SK-N-SH (cell line): Measurements from ENCODE around the gene CBFA2T3. TPM values are rescaled to one million over a fixed set of nuclear protein-coding genes. Genes with fewer than 3 reads are reported as not detected.

Source experiments
- CTCF ChIA-PET: fragments of 300-600, 350-600 bp; formaldehyde crosslinking; extraction: SDS; loops from one replicate; lab custom pipeline; 2021; lab: Yijun Ruan, JAX
- POLR2A ChIA-PET: fragments of 350-600 bp; sonication (Branson Sonifier 250); formaldehyde crosslinking; extraction: SDS; loops from one replicate; lab custom pipeline; 2020; ENCODE audit warnings: antibody characterized with exemption, inconsistent platforms; lab: Yijun Ruan, JAX
- DNase-seq: peaks from one replicate; pipeline ENCODE4 v3.0.0; 2012
- H2AFZ ChIP-seq: fragments of 200-600 bp; sonication (generic); 2 replicates; pipeline ENCODE4 v1.8.1; 2016; ENCODE audit warnings: antibody characterized with exemption, mild to moderate bottlenecking, low read depth
- H3F3A ChIP-seq: fragments of 200-600 bp; sonication (generic); replicated peaks from 2 replicates; pipeline ENCODE3; 2016; ENCODE audit warnings: antibody characterized with exemption, mild to moderate bottlenecking; ENCODE audit not compliant: insufficient read depth
- H3K27ac ChIP-seq, 2 experiments: fragments of 200-500 bp in 1 of 2; fragments of 200-600 bp in 1 of 2; sonication (Bioruptor generic) in 1 of 2; sonication (generic), shearing (Covaris generic) in 1 of 2; 2 replicates each; pipeline versions ENCODE4 v1.5.1 to v1.6.1; 2014 to 2016; ENCODE audit warnings: low read depth in 2 of 2, inconsistent platforms in 1 of 2, low read length in 1 of 2, mild to moderate bottlenecking in 1 of 2, mixed read lengths in 1 of 2
- H3K27me3 ChIP-seq: fragments of 200-600 bp; sonication (generic), shearing (Covaris generic); 2 replicates; pipeline ENCODE4 v1.6.1; 2016; ENCODE audit warnings: mixed run types; ENCODE audit not compliant: insufficient read depth
- H3K36me3 ChIP-seq, 2 experiments: fragments of 200-500 bp in 1 of 2; fragments of 200-600 bp in 1 of 2; sonication (Bioruptor generic) in 1 of 2; sonication (generic) in 1 of 2; replicated peaks in 1 of 2; 2 replicates each; pipeline versions ENCODE3 to v1.5.1; 2014 to 2016; ENCODE audit warnings: low read length in 1 of 2, mild to moderate bottlenecking in 1 of 2; ENCODE audit not compliant: insufficient read depth in 2 of 2, control insufficient read depth in 1 of 2
- H3K4me1 ChIP-seq, 2 experiments: fragments of 200-500 bp in 1 of 2; fragments of 200-600 bp in 1 of 2; sonication (Bioruptor generic) in 1 of 2; sonication (generic), shearing (Covaris generic) in 1 of 2; 2 replicates each; pipeline versions ENCODE4 v1.5.1 to v1.6.1; 2014 to 2016; ENCODE audit warnings: low read depth in 1 of 2, low read length in 1 of 2, mixed run types in 1 of 2; ENCODE audit not compliant: insufficient read depth in 2 of 2, control insufficient read depth in 1 of 2
- H3K4me2 ChIP-seq: fragments of 200-600 bp; sonication (generic), shearing (Covaris generic); 2 replicates; pipeline ENCODE4 v1.6.1; 2017; ENCODE audit warnings: mixed run types
- H3K4me3 ChIP-seq, 2 experiments: fragments of 200-500 bp in 1 of 2; fragments of 200-600 bp in 1 of 2; sonication (Bioruptor generic) in 1 of 2; sonication (generic), shearing (Covaris generic) in 1 of 2; 2 replicates each; pipeline versions ENCODE4 v1.5.1 to v1.8.1; 2014 to 2016; ENCODE audit warnings: low read depth in 2 of 2, inconsistent platforms in 1 of 2, low read length in 1 of 2, mild to moderate bottlenecking in 1 of 2, mixed read lengths in 1 of 2, moderate library complexity in 1 of 2
- H3K79me2 ChIP-seq: fragments of 200-600 bp; sonication (generic); 2 replicates; pipeline ENCODE4 v1.8.1; 2017; ENCODE audit warnings: mild to moderate bottlenecking; ENCODE audit not compliant: insufficient read depth
- H3K9ac ChIP-seq: fragments of 200-600 bp; sonication (generic); 2 replicates; pipeline ENCODE4 v1.6.1; 2017; ENCODE audit warnings: mixed run types
- H3K9me2 ChIP-seq: fragments of 200-600 bp; sonication (generic); 2 replicates; pipeline ENCODE4 v1.6.1; 2017; ENCODE audit warnings: mixed run types
- H3K9me3 ChIP-seq: fragments of 200-600 bp; sonication (generic); 2 replicates; pipeline ENCODE4 v1.6.1; 2017; ENCODE audit warnings: mixed run types, mild to moderate bottlenecking, moderate library complexity
- H4K20me1 ChIP-seq: fragments of 200-600 bp; sonication (generic); 2 replicates; pipeline ENCODE4 v1.6.1; 2017; ENCODE audit warnings: mild to moderate bottlenecking, mixed run types; ENCODE audit not compliant: insufficient read depth
- CHD2 ChIP-seq: fragments of 150-350 bp; IDR thresholded peaks from 2 replicates; pipeline ENCODE4 v1.6.1; 2018; ENCODE audit warnings: low read length; ENCODE audit not compliant: partially characterized antibody
- CTCF ChIP-seq: fragments of 200-600 bp; sonication (generic); IDR thresholded peaks from 2 replicates; pipeline ENCODE4 v1.6.1; 2017; ENCODE audit warnings: antibody characterized with exemption, mild to moderate bottlenecking, moderate library complexity
- ELF1 ChIP-seq: IDR thresholded peaks from 2 replicates; pipeline ENCODE4 v1.4.0; 2012
- FOXJ3 ChIP-seq: sonication (generic); formaldehyde crosslinking; IDR thresholded peaks from 2 replicates; pipeline ENCODE4 v1.5.1; 2020; ENCODE audit warnings: mild to moderate bottlenecking, missing genetic modification reagents
- FOXM1 ChIP-seq: IDR thresholded peaks from 2 replicates; pipeline ENCODE4 v1.4.0; 2012; ENCODE audit warnings: low read depth, mild to moderate bottlenecking
- GATA2 ChIP-seq: sonication (generic); formaldehyde crosslinking; IDR thresholded peaks from 2 replicates; pipeline ENCODE4 v1.5.0; 2020; ENCODE audit warnings: mild to moderate bottlenecking, missing genetic modification reagents
- JUND ChIP-seq: IDR thresholded peaks from 2 replicates; pipeline ENCODE4 v1.4.0; 2012
- MXI1 ChIP-seq: IDR thresholded peaks from 2 replicates; pipeline ENCODE4 v1.6.1; 2012; ENCODE audit warnings: mild to moderate bottlenecking, low read depth, low read length, improper control_type of control experiment
- NFIC ChIP-seq: IDR thresholded peaks from 2 replicates; pipeline ENCODE4 v1.4.0; 2012; ENCODE audit warnings: borderline replicate concordance
- NRF1 ChIP-seq: IDR thresholded peaks from 2 replicates; pipeline ENCODE4 v1.6.1; 2012; ENCODE audit warnings: low read depth, mild to moderate bottlenecking, low read length
- PBX3 ChIP-seq: IDR thresholded peaks from 2 replicates; pipeline ENCODE4; 2012
- RAD21 ChIP-seq: IDR thresholded peaks from 2 replicates; pipeline ENCODE4 v1.6.1; 2012; ENCODE audit warnings: mild to moderate bottlenecking, low read length
- RCOR1 ChIP-seq: fragments of 150-350 bp; IDR thresholded peaks from 2 replicates; pipeline ENCODE4 v1.6.1; 2017; ENCODE audit warnings: antibody characterized with exemption, low read length
- SIN3A ChIP-seq: IDR thresholded peaks from 2 replicates; pipeline ENCODE4 v1.6.1; 2012; ENCODE audit warnings: low read depth, mild to moderate bottlenecking, low read length, moderate library complexity, borderline replicate concordance
- SMC3 ChIP-seq: IDR thresholded peaks from 2 replicates; pipeline ENCODE4 v1.6.1; 2012; ENCODE audit warnings: low read depth, low read length, improper control_type of control experiment
- TAF1 ChIP-seq: IDR thresholded peaks from 2 replicates; pipeline ENCODE4 v1.6.1; 2012; ENCODE audit warnings: low read depth, mild to moderate bottlenecking, low read length, moderate library complexity, borderline replicate concordance
- USF1 ChIP-seq: IDR thresholded peaks from 2 replicates; pipeline ENCODE4 v1.4.0; 2012; ENCODE audit warnings: low read depth, borderline replicate concordance
- YY1 ChIP-seq: IDR thresholded peaks from 2 replicates; pipeline ENCODE4 v1.4.0; 2012; ENCODE audit warnings: low read depth, mild to moderate bottlenecking
- ZBTB33 ChIP-seq: IDR thresholded peaks from 2 replicates; pipeline ENCODE4 v1.4.0; 2012; ENCODE audit warnings: low read depth, borderline replicate concordance
- WGBS: methylation state at CpG from one replicate; pipeline ENCODE4 v1.1.6; 2017; ENCODE audit warnings: low lambda C conversion rate; 5-methylcytosine and 5-hydroxymethylcytosine counted together
- polyA plus RNA-seq, 3 experiments: library from polyadenylated mRNA; depleted of rRNA; stranded (reverse); fragments of >200 nt; gene quantifications; 2 replicates each; pipeline ENCODE4 v1.2.3, GENCODE V29; 2012

The CBFA2T3 gene
- polyA plus RNA-seq, 1 of the 3 experiments (the other 2 are of a cell fraction), result not detected

GRCh38 chr16:88939245-88939971 lies 37.6 kb downstream of the CBFA2T3 start:
- peaks cover 84% of the 10 kb centered on the region for H3K27me3 ChIP-seq
- no peaks in the 10 kb centered on the region for H3K9me2 ChIP-seq
- H3K79me2 ChIP-seq, result no peaks in the 10 kb centered on the region
- 0 out of 2 replicates have a peak, but pooled peaks cover 4% of the 10 kb centered on the region for H4K20me1 ChIP-seq
- H2AFZ ChIP-seq, result no peak overlapping the region
- TF ChIP-seq SIN3A (no peak), FOXM1 (no peak), MXI1 (no peak), YY1 (no peak), CHD2 (no peak), TAF1 (no peak), RAD21 (no peak), FOXJ3 (CRISPR knock-in tag) (no peak), JUND (no peak), ELF1 (no peak), USF1 (no peak)
- H3K9ac ChIP-seq, result no peak overlapping the region
- no peak overlapping the region; a peak in 2 of 4 replicates for H3K4me3 ChIP-seq
- no peaks in the 10 kb centered on the region for H3K36me3 ChIP-seq
- CTCF ChIA-PET, result interaction anchor here (0.6 to 7.0 kb wide), 7 partner anchors 10 to 234 kb away, joined by 3 to 67 read pairs (median 3); no protein-coding TSS in a partner anchor
- no peaks in the 10 kb centered on the region for H3K9me3 ChIP-seq
- H3F3A ChIP-seq, result peaks cover 3% of the 10 kb centered on the region
- peaks cover 0 to 21% of the 10 kb centered on the region in 2 experiments; a peak in 1 of 4 replicates for H3K4me1 ChIP-seq
- no peak for DNase-seq
- no peak overlapping the region for H3K27ac ChIP-seq
- peak overlapping the region; percentile 47; the same call in 1 of the 2 replicates for H3K4me2 ChIP-seq
- POLR2A ChIA-PET, result no interaction called here
- 7% methylated on average over 30 of the region's 34 CpGs for WGBS

GRCh38 chr16:88938777-88939244 lies 38.2 kb downstream of the CBFA2T3 start:
- Histone ChIP-seq H2AFZ (no peak overlapping the region), H3K79me2 (no peaks in the 10 kb centered on the region), H4K20me1 (0 out of 2 replicates have a peak, but pooled peaks cover 4% of the 10 kb centered on the region), H3K4me1 (peaks cover 0 to 21% of the 10 kb centered on the region in 2 experiments; a peak in 1 of 4 replicates), H3F3A (peaks cover 3% of the 10 kb centered on the region), H3K4me3 (no peak overlapping the region), H3K9ac (no peak overlapping the region), H3K27me3 (peaks cover 89% of the 10 kb centered on the region), H3K9me2 (no peaks in the 10 kb centered on the region), H3K36me3 (no peaks in the 10 kb centered on the region), H3K9me3 (no peaks in the 10 kb centered on the region), H3K4me2 (peak overlapping the region; percentile 47; the same call in 1 of the 2 replicates), H3K27ac (no peak overlapping the region)
- ChIA-PET POLR2A (no interaction called here), CTCF (interaction anchor here (0.6 to 7.0 kb wide), 6 partner anchors 11 to 234 kb away, joined by 3 to 67 read pairs (median 3); no protein-coding TSS in a partner anchor)
- DNase-seq, result peak; percentile 87
- WGBS, result 6% methylated on average over 9 of the region's 15 CpGs
- no peak for TF ChIP-seq YY1
- no peak for TF ChIP-seq PBX3
- no peak for TF ChIP-seq SMC3
- TF ChIP-seq ZBTB33, result no peak
- peak; percentile 84 for TF ChIP-seq RCOR1
- peak; percentile 75 for TF ChIP-seq GATA2 (CRISPR knock-in tag)
- TF ChIP-seq NFIC, result no peak
- TF ChIP-seq NRF1, result no peak
- TF ChIP-seq JUND, result no peak
- TF ChIP-seq CTCF, result no peak
